Keratinocyte (primary cell): Measurements from ENCODE around the gene HNRNPUL2.

Source experiments
- EZH2 ChIP-seq: IDR thresholded peaks from one replicate; pipeline ENCODE4 v1.6.1; 2012; ENCODE audit warnings: inconsistent platforms, mild to moderate bottlenecking, low read length, moderate library complexity
- TF ChIP-seq, protein P1 (sequence below), 3 experiments: IDR thresholded peaks in 1 of 3; conservative IDR thresholded peaks in 1 of 3; optimal IDR thresholded peaks in 1 of 3; 2 replicates in 2 of 3; 3 replicates in 1 of 3; pipeline versions ENCODE3 to v1.5.1; 2011; ENCODE audit warnings: low read length in 3 of 3, mild to moderate bottlenecking in 3 of 3, moderate library complexity in 2 of 3, control low read depth in 1 of 3, inconsistent platforms in 1 of 3; ENCODE audit not compliant: insufficient read depth in 2 of 3; ENCODE audit errors: extremely low read depth in 1 of 3

DNA sequence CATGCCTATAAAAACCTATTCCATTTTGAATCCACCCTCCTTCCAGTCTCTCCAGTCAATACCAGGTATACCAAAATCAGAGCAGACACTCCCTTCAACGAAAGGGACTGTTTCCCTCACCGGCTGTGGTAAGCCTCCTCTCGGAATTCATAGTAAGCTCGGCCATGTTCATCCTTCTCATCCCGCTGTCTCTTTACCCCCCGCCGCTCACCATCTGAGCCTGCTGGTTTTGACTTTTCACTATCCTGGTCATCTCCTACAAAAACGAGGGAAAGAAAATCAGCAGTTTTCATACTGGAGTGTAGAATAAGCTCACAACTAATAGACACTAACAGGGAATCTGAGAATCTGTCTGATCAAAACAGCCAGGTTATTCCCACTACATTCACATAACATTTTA is 3.1 kb downstream of the HNRNPUL2 start:
- TF ChIP-seq, protein P1, sequence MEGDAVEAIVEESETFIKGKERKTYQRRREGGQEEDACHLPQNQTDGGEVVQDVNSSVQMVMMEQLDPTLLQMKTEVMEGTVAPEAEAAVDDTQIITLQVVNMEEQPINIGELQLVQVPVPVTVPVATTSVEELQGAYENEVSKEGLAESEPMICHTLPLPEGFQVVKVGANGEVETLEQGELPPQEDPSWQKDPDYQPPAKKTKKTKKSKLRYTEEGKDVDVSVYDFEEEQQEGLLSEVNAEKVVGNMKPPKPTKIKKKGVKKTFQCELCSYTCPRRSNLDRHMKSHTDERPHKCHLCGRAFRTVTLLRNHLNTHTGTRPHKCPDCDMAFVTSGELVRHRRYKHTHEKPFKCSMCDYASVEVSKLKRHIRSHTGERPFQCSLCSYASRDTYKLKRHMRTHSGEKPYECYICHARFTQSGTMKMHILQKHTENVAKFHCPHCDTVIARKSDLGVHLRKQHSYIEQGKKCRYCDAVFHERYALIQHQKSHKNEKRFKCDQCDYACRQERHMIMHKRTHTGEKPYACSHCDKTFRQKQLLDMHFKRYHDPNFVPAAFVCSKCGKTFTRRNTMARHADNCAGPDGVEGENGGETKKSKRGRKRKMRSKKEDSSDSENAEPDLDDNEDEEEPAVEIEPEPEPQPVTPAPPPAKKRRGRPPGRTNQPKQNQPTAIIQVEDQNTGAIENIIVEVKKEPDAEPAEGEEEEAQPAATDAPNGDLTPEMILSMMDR (optimal IDR thresholded peaks at IDR 0.05 in 1 of 3, IDR thresholded peaks at IDR 0.05 in 1 of 3, conservative IDR thresholded peaks at IDR 0.05 in 1 of 3; ENCODE audit: extremely low read depth in 1 of 3, insufficient read depth in 2 of 3, low read length in 3 of 3) = no peak
- TF ChIP-seq EZH2 = no peak
